ENCODE measurements around the gene FGF23. TPM values are rescaled to one million over a fixed set of nuclear protein-coding genes. Genes with fewer than 3 reads are reported as not detected.

FGF23 gene
- total RNA-seq, 1 donor from 2014 or later = not detected

DNA sequence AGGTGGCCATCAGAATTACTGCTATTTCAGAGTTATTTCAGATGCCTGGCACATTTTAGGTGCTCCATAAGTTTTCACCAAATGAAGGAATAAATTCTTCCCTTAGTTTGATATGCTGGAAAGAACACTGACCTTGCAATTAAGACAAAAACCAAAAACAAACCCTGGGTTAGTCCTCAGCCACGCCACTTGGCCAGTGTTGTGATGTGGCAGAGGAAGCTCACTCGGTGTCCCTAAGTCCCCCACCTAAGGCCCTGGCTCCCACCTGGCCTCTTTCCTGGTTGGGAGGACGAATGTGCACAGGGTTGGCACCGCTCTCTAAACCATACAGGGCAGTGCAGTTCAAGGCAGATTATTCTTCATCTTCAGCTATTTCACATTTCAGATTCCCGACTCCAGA is 13.7 kb upstream of the FGF23 start:
- TF ChIP-seq, protein P1, sequence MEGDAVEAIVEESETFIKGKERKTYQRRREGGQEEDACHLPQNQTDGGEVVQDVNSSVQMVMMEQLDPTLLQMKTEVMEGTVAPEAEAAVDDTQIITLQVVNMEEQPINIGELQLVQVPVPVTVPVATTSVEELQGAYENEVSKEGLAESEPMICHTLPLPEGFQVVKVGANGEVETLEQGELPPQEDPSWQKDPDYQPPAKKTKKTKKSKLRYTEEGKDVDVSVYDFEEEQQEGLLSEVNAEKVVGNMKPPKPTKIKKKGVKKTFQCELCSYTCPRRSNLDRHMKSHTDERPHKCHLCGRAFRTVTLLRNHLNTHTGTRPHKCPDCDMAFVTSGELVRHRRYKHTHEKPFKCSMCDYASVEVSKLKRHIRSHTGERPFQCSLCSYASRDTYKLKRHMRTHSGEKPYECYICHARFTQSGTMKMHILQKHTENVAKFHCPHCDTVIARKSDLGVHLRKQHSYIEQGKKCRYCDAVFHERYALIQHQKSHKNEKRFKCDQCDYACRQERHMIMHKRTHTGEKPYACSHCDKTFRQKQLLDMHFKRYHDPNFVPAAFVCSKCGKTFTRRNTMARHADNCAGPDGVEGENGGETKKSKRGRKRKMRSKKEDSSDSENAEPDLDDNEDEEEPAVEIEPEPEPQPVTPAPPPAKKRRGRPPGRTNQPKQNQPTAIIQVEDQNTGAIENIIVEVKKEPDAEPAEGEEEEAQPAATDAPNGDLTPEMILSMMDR (IDR thresholded peaks at IDR 0.05) = no peak
- no peak for DNase-seq
- Histone ChIP-seq H3K27ac (no peak overlapping the region), H3K27me3 (ENCODE audit: low read depth) (peaks cover 17% of the 10 kb centered on the region), H3K9me3 (no peaks in the 10 kb centered on the region), H3K36me3 (no peaks in the 10 kb centered on the region), H3K4me1 (no peaks in the 10 kb centered on the region), H3K4me3 (no peak overlapping the region)
- intact Hi-C loops (cut with DNase I) = no loop called here
- no peak for ATAC-seq

DNA sequence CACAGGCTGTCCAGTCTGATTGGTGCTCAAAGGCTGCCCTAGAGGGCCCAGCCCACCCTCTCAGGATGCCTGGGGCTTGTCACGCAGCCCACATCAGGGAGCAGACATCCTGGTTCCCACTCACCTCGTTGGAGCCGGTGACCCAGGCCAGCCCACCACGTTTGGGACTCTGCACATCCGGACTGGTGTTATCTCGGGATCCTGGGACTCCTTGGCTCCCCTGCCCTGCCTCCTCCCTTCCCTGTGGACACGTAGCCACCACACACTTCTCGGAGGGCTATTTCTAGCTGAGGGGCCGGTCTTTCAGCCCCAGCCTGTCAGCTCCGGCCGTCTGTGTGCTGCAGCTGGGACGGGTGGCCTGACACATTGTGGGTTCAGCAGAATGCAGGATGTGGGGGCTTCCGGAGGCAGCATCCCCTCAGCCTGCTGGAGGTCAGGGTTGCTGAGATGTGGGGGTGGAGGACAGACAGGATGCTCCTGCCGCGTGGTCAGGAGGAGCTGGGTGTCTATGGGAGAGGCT is 12.8 kb upstream of the FGF23 start:
- no peak overlapping the region for H3K4me3 ChIP-seq
- DNase-seq (no peak), ATAC-seq (peak in 1 of 2 donors; percentile 32)
- peaks cover 17% of the 10 kb centered on the region for H3K27me3 ChIP-seq (ENCODE audit: low read depth)
- TF ChIP-seq, protein P1 (IDR thresholded peaks at IDR 0.05) = no peak
- H3K36me3 ChIP-seq = no peaks in the 10 kb centered on the region
- no peaks in the 10 kb centered on the region for H3K4me1 ChIP-seq
- no peaks in the 10 kb centered on the region for H3K9me3 ChIP-seq
- no peak overlapping the region for H3K27ac ChIP-seq
- intact Hi-C loops (cut with DNase I) = no loop called here

- no peaks in the 10 kb centered on the region for H3K4me1 ChIP-seq
- H3K4me3 ChIP-seq = no peak overlapping the region
- no peaks in the 10 kb centered on the region for H3K36me3 ChIP-seq
- H3K9me3 ChIP-seq = no peaks in the 10 kb centered on the region
- no peak overlapping the region for H3K27ac ChIP-seq
- TF ChIP-seq, protein P1 (IDR thresholded peaks at IDR 0.05) = no peak
- ATAC-seq = no peak
- intact Hi-C loops (cut with DNase I) = no loop called here
- no peak for DNase-seq
- H3K27me3 ChIP-seq (ENCODE audit: low read depth) = peaks cover 8% of the 10 kb centered on the region
Measured at GRCh38 chr12:4388662-4389061, 9.2 kb upstream of the FGF23 start.

DNA sequence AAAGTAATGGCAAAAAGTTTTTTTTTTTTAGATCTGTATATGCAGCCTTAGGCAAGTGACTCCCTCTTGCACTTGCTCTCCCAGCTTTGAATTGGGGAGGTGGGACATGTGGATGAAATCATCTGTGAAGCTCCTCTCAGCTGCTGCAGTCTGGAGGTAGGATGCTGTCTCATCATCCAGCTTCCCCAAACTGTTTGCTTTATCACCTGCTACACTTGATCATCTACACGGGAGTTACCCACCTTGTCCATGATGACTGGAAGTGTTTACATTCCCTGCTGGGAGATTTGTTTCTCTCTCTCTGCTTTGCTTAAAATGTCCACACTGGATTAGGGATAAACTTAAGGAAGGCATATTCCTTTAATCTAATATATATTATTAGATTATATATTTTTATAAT is 8.5 kb upstream of the FGF23 start:
- ATAC-seq = no peak
- intact Hi-C loops (cut with DNase I) = no loop called here
- H3K4me1 ChIP-seq = no peaks in the 10 kb centered on the region

GRCh38 chr12:4387607-4388006 is 8.1 kb upstream of the FGF23 start:
- Histone ChIP-seq H3K4me3 (no peak overlapping the region), H3K27ac (no peak overlapping the region), H3K9me3 (no peaks in the 10 kb centered on the region), H3K36me3 (no peaks in the 10 kb centered on the region), H3K4me1 (no peaks in the 10 kb centered on the region), H3K27me3 (ENCODE audit: low read depth) (peaks cover 6% of the 10 kb centered on the region)
- TF ChIP-seq, protein P1 (IDR thresholded peaks at IDR 0.05) = no peak
- DNase-seq = no peak
- no peak for ATAC-seq
- intact Hi-C loops (cut with DNase I) = no loop called here

More for the DNA sequence above, 8.5 kb upstream of the FGF23 start:
- Histone ChIP-seq H3K27ac (no peak overlapping the region), H3K4me3 (no peak overlapping the region), H3K9me3 (no peaks in the 10 kb centered on the region), H3K36me3 (no peaks in the 10 kb centered on the region), H3K27me3 (ENCODE audit: low read depth) (peaks cover 7% of the 10 kb centered on the region)
- TF ChIP-seq, protein P1 (IDR thresholded peaks at IDR 0.05) = no peak
- no peak for DNase-seq

GRCh38 chr12:4386801-4387200 is 7.3 kb upstream of the FGF23 start:
- H3K27ac ChIP-seq = no peak overlapping the region
- TF ChIP-seq, protein P1 (IDR thresholded peaks at IDR 0.05) = no peak
- H3K36me3 ChIP-seq = no peaks in the 10 kb centered on the region
- no peaks in the 10 kb centered on the region for H3K9me3 ChIP-seq
- ATAC-seq = no peak
- no peak for DNase-seq
- no peaks in the 10 kb centered on the region for H3K27me3 ChIP-seq (ENCODE audit: low read depth)
- H3K4me3 ChIP-seq = no peak overlapping the region
- no peaks in the 10 kb centered on the region for H3K4me1 ChIP-seq
- intact Hi-C loops (cut with DNase I) = no loop called here
